Hepatocyte (in vitro differentiated cells): ENCODE data around the gene SLC6A3. TPM values are rescaled to one million over a fixed set of nuclear protein-coding genes. Genes with fewer than 3 reads are reported as not detected.
"Not testable (repeated sequence)": the region's sequence is repeated elsewhere in the genome, so short reads cannot be mapped to it uniquely, and the experiment has no call there.

Experiments
- DNase-seq: peaks from one replicate; pipeline ENCODE4 v3.0.0-alpha.2; 2016; ENCODE audit warnings: low spot score
- H2AFZ ChIP-seq: fragments of 200-600 bp; sonication (generic); 2 replicates; pipeline ENCODE4 v1.6.0; 2016; ENCODE audit warnings: antibody characterized with exemption, mild to moderate bottlenecking
- H3K27ac ChIP-seq: fragments of 200-600 bp; sonication (generic); 2 replicates; pipeline ENCODE4 v1.5.1; 2016; ENCODE audit warnings: mild to moderate bottlenecking
- H3K27me3 ChIP-seq: fragments of 200-600 bp; sonication (generic); 2 replicates; pipeline ENCODE4 v1.6.1; 2016
- H3K36me3 ChIP-seq: fragments of 200-600 bp; sonication (generic); replicated peaks from 2 replicates; pipeline ENCODE4 v1.5.1; 2016; ENCODE audit warnings: low read depth; ENCODE audit not compliant: insufficient read depth
- H3K4me1 ChIP-seq: fragments of 200-600 bp; sonication (generic); 2 replicates; pipeline ENCODE4 v1.5.1; 2016; ENCODE audit warnings: mild to moderate bottlenecking, moderate library complexity; ENCODE audit not compliant: insufficient read depth
- H3K4me2 ChIP-seq: fragments of 200-600 bp; sonication (generic); 2 replicates; pipeline ENCODE4 v1.6.0; 2016
- H3K4me3 ChIP-seq: fragments of 200-600 bp; sonication (generic); 2 replicates; pipeline ENCODE4 v1.5.1; 2016; ENCODE audit warnings: mild to moderate bottlenecking
- H3K79me2 ChIP-seq: fragments of 200-600 bp; sonication (generic); 2 replicates; pipeline ENCODE4 v1.6.0; 2017; ENCODE audit warnings: mild to moderate bottlenecking
- H3K9me2 ChIP-seq: fragments of 200-600 bp; sonication (generic); replicated peaks from 2 replicates; pipeline ENCODE4 v1.6.0; 2017; ENCODE audit warnings: mild to moderate bottlenecking; ENCODE audit not compliant: insufficient read depth
- H3K9me3 ChIP-seq: fragments of 200-600 bp; sonication (generic); 2 replicates; pipeline ENCODE4 v1.5.1; 2016; ENCODE audit warnings: low read depth, mild to moderate bottlenecking
- H4K20me1 ChIP-seq: fragments of 200-600 bp; sonication (generic); 2 replicates; pipeline ENCODE4 v1.6.0; 2016; ENCODE audit warnings: mild to moderate bottlenecking; ENCODE audit not compliant: insufficient read depth, poor library complexity, severe bottlenecking
- EZH2 ChIP-seq: fragments of 200-600 bp; sonication (generic); IDR thresholded peaks from 2 replicates; pipeline ENCODE4 v1.6.1; 2016; ENCODE audit warnings: antibody characterized with exemption, mild to moderate bottlenecking, borderline replicate concordance
- EZH2phosphoT487 ChIP-seq: fragments of 200-600 bp; sonication (generic); IDR thresholded peaks from one replicate; pipeline ENCODE4 v1.6.1; 2018; ENCODE audit warnings: antibody characterized with exemption, mild to moderate bottlenecking, low read depth, moderate library complexity; ENCODE audit not compliant: unreplicated experiment, severe bottlenecking
- WGBS: methylation state at CpG from one replicate; pipeline ENCODE4 v1.1.6; 2016; ENCODE audit warnings: low lambda C conversion rate; ENCODE audit errors: missing lambda C conversion rate; 5-methylcytosine and 5-hydroxymethylcytosine counted together
- polyA plus RNA-seq: library from polyadenylated mRNA; unstranded; fragments of >200 nt; fragmentation: Nextera tagmentation; extraction: Ambion mirVana; gene quantifications from 2 replicates; pipeline ENCODE4 v1.2.1, GENCODE V29; 2016
- total RNA-seq: library from RNA; depleted of rRNA; stranded (reverse); fragments of >200 nt; gene quantifications from 2 replicates; pipeline ENCODE4 v1.2.3, GENCODE V29; 2014
- TF ChIP-seq, protein P1 (sequence below): fragments of 200-600 bp; sonication (generic); IDR thresholded peaks from 2 replicates; pipeline ENCODE4 v1.5.1; 2016; ENCODE audit warnings: antibody characterized with exemption, mild to moderate bottlenecking; ENCODE audit not compliant: poor library complexity

The SLC6A3 gene
- total and polyA plus RNA-seq, 2 experiments from 2014 or later: not detected

DNA sequence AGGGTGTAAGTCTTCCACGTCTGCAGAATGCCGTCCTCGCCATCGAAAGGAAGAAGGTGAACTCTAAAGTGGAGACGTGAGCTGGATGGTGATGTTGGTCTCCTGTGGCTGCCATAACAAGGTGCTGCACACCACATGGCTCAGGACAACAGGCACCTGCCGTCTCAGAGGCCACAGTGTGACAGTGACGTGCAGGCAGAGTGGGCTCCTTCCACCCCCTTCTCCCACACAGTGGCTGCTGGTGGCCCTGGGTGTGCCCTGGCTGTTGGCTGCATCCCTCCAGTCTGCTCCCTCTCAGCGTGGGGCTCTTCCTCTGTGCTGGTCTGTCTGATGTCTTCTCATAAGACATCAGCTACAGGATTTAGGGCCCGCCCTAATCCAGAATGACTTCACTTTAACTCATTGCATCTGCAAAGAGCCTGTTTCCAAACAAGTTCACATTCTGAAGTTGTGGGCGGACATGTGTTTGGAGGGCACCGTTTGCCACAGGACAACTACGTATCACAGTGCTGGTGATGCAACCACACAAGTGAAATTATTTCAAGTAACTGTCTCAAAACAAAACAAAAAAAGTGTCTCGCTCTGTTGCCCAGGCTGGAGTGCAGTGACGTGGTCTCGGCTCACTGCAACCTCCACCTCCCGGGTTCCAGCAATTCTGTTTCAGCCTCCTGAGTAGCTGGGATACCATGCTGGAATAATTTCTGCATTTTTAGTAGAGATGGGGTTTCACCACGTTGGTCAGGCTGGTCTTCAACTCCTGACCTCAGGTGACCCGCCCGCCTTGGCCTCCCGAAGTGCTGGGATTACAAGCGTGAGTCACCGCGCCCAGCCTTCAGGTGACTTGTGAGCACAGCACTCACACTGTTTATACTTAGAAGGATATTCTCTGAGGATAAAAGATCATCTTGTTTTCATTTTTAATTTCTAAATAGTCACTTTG lies 69.1 kb downstream of the SLC6A3 start:
- Histone ChIP-seq H3K4me1 (peaks cover 2% of the 10 kb centered on the region), H3K27me3 (peaks cover 8% of the 10 kb centered on the region), H2AFZ (no peak overlapping the region), H3K4me2 (no peak overlapping the region), H3K27ac (no peak overlapping the region), H3K9me2 (no peaks in the 10 kb centered on the region), H3K4me3 (no peak overlapping the region), H3K9me3 (no peaks in the 10 kb centered on the region), H4K20me1 (no peaks in the 10 kb centered on the region), H3K36me3 (no peaks in the 10 kb centered on the region), H3K79me2 (no peaks in the 10 kb centered on the region)
- TF ChIP-seq EZH2phosphoT487 (no peak), EZH2 (no peak)
- TF ChIP-seq, protein P1, sequence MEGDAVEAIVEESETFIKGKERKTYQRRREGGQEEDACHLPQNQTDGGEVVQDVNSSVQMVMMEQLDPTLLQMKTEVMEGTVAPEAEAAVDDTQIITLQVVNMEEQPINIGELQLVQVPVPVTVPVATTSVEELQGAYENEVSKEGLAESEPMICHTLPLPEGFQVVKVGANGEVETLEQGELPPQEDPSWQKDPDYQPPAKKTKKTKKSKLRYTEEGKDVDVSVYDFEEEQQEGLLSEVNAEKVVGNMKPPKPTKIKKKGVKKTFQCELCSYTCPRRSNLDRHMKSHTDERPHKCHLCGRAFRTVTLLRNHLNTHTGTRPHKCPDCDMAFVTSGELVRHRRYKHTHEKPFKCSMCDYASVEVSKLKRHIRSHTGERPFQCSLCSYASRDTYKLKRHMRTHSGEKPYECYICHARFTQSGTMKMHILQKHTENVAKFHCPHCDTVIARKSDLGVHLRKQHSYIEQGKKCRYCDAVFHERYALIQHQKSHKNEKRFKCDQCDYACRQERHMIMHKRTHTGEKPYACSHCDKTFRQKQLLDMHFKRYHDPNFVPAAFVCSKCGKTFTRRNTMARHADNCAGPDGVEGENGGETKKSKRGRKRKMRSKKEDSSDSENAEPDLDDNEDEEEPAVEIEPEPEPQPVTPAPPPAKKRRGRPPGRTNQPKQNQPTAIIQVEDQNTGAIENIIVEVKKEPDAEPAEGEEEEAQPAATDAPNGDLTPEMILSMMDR: no peak
- WGBS: 80% methylated on average over 23 of the region's 23 CpGs
- no peak for DNase-seq

DNA sequence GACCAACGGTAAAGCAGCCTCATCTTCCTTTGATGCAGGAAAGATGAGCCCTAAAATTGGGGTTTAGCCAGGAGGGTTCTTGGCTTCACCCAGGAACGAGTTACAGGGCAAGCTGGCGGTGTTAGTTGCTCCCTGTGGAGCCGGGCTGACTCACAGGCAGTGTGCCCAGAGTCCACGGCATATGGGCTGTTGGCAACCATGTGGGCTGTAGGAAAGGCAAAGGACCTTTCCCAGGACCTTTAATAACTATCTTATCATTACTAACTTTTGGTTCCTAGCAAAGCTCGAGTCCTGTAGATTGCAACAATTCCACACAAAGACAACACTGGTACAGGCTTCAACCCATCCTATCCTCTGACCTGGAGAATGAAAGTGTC lies 70.6 kb downstream of the SLC6A3 start:
- WGBS: 87% methylated on average over 6 of the region's 6 CpGs
- no peak overlapping the region for H3K4me3 ChIP-seq
- H3K9me3 ChIP-seq: no peaks in the 10 kb centered on the region
- H3K27me3 ChIP-seq: peaks cover 8% of the 10 kb centered on the region
- no peak overlapping the region for H3K27ac ChIP-seq
- no peaks in the 10 kb centered on the region for H3K4me1 ChIP-seq
- no peak for DNase-seq
- no peaks in the 10 kb centered on the region for H3K9me2 ChIP-seq
- no peaks in the 10 kb centered on the region for H4K20me1 ChIP-seq
- H3K4me2 ChIP-seq: no peak overlapping the region
- no peak overlapping the region for H2AFZ ChIP-seq
- TF ChIP-seq, protein P1: no peak
- no peak for TF ChIP-seq EZH2phosphoT487
- no peak for TF ChIP-seq EZH2
- H3K36me3 ChIP-seq: no peaks in the 10 kb centered on the region
- H3K79me2 ChIP-seq: no peaks in the 10 kb centered on the region

DNA sequence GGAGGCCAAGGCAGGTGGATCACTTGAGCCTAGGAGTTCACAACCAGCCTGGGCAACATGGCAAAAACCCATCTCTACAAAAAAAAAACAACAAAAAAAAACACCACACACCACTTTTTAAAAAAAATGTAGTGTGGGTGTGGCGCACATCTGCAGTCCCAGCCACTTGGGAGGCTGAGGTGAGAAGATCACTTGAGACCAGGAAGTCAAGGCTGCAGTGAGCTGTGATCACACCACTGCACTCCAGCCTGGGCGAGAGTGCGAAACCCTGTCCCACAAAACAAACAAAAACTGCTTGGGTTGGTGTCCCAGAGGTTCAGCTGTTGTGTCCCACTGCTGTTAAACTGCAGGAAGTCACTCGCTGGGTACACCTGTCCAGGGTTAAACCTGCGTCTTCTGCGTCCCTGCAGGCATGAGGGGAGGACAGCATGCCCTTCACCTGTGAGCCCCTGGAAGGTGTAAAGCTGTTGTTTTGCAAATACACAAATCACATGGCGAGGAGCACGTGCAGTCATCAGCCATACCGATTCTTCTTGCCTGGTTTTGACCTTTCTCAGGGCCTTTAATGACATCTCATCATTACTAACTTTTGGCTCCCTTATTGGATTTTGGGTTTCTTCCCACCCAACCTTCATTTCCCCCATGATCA lies 71.1 kb downstream of the SLC6A3 start:
- Histone ChIP-seq H3K27me3 (peaks cover 8% of the 10 kb centered on the region), H3K27ac (no peak overlapping the region), H3K4me3 (no peak overlapping the region), H3K36me3 (no peaks in the 10 kb centered on the region), H3K9me3 (no peaks in the 10 kb centered on the region), H3K4me1 (no peaks in the 10 kb centered on the region), H3K9me2 (no peaks in the 10 kb centered on the region), H4K20me1 (no peaks in the 10 kb centered on the region), H3K4me2 (no peak overlapping the region), H3K79me2 (no peaks in the 10 kb centered on the region), H2AFZ (no peak overlapping the region)
- no peak for DNase-seq
- TF ChIP-seq, protein P1: no peak
- no peak for TF ChIP-seq EZH2
- no peak for TF ChIP-seq EZH2phosphoT487
- 80% methylated on average over 9 of the region's 9 CpGs for WGBS

DNA sequence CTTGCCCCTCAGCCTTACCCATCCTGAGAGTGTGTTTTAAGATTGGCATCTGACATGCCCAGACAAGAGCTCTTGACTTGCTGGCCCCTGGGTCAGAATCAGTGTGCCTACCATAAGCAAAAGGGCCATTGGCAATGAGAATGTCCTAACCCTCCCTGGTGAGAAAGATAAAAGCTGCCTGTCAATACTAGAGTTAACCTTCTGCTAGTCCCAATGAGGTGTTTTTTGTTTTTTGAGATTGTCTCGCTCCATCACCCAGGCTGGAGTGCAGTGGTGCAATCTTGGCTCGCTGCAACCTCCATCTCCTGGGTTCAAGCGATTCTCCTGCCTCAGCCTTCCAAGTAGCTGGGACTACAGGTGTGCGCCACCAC lies 73.3 kb downstream of the SLC6A3 start:
- not testable (repeated sequence) for DNase-seq, H3K9me2 ChIP-seq, H3K27ac ChIP-seq, H3K4me2 ChIP-seq, H3K4me1 ChIP-seq, H3K36me3 ChIP-seq, H4K20me1 ChIP-seq, H3K9me3 ChIP-seq, H3K4me3 ChIP-seq, H3K79me2 ChIP-seq, H2AFZ ChIP-seq
- WGBS: 96% methylated on average over 4 of the region's 4 CpGs
- H3K27me3 ChIP-seq: peaks cover 11% of the 10 kb centered on the region
